ENCODE data around the gene SUN2.

SUN2 gene

DNA sequence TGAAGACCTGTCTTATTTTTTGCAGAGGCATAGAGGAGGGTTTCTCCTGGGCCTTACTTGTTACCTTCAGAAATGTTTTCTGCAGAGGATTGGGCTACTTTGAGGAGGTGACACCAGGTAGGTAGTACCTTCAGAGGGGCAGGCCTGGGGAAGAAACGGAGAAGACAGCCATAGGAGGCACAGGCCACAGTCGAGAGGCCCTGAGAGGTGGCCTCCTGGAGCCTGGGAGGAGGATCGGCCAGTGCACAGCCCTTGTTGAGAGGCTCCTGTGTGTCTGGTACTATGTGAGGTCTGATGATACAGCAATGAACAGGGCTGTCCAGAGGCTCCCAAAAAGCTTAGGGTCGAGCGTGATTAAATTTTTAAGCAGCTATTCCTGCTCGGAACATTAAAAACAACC is 38.6 kb downstream of the SUN2 start:
- H3K27ac ChIP-seq = no peak overlapping the region; the same call in 1 of the 2 replicates
- no peak for TF ChIP-seq ZFX (IDR thresholded peaks at IDR 0.05)
- TF ChIP-seq, protein P1, sequence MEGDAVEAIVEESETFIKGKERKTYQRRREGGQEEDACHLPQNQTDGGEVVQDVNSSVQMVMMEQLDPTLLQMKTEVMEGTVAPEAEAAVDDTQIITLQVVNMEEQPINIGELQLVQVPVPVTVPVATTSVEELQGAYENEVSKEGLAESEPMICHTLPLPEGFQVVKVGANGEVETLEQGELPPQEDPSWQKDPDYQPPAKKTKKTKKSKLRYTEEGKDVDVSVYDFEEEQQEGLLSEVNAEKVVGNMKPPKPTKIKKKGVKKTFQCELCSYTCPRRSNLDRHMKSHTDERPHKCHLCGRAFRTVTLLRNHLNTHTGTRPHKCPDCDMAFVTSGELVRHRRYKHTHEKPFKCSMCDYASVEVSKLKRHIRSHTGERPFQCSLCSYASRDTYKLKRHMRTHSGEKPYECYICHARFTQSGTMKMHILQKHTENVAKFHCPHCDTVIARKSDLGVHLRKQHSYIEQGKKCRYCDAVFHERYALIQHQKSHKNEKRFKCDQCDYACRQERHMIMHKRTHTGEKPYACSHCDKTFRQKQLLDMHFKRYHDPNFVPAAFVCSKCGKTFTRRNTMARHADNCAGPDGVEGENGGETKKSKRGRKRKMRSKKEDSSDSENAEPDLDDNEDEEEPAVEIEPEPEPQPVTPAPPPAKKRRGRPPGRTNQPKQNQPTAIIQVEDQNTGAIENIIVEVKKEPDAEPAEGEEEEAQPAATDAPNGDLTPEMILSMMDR (conservative IDR thresholded peaks at IDR 0.05) = no peak

DNA sequence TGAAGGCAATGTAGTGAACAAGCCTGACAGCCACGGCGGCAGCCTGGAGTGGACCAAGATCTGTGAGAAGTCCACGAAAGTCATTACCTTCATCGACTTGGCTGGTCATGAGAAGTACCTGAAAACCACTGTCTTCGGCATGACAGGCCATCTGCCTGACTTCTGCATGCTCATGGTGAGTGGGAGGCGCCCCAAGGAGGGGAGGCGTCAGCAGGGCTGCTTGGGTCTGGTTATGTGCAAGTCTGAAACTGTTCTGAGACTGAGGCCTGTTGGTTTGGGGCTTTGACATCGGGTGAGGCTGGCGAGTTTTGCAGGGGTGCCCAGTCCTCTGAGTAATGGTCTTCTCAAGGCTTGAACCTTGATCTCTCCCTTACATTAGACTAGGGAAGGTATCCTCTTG is 39.0 kb downstream of the SUN2 start:
- H3K27ac ChIP-seq = no peak overlapping the region
- TF ChIP-seq, protein P1 (conservative IDR thresholded peaks at IDR 0.05) = no peak
- TF ChIP-seq ZFX (IDR thresholded peaks at IDR 0.05) = no peak

DNA sequence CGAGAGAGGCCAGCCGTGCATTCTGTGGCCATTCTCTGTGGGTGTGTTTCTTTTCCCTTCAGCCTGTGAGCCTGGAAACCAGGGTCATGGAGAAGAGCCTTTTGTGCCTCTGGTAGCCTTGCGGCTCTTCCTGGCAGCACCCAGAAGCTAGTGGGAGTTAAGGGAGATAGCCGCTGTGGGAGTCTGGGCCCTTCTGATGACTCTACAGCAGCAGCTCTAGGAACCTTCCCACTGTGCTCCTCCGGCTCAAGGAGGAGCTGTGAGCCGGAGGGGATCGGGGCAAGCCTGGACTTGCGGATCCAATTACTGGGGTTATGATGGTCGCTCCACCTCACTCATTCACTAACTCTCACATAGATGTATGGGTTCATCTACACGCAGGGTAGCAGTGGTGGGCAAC is 39.5 kb downstream of the SUN2 start:
- no peak overlapping the region for H3K27ac ChIP-seq
- no peak for TF ChIP-seq ZFX (IDR thresholded peaks at IDR 0.05)
- TF ChIP-seq, protein P1 (conservative IDR thresholded peaks at IDR 0.05) = no peak

DNA sequence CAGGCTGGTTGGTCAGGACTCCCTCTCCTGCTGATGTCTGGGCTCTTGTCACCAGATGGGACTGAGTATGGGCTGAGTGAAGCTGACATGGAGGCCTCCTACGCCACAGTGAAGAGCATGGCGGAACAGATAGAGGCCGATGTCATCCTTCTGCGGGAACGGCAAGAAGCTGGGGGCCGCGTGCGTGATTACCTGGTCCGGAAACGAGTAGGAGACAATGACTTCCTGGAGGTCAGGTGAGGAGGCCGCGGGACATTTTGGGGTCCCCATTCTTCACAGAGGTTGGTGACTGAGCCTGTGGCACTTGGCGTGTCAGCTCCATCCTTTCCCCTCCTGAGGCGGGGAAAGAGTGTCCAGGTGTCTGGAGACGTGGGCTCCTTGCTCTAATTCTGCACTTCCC is 39.9 kb downstream of the SUN2 start:
- H3K27ac ChIP-seq = no peak overlapping the region
- TF ChIP-seq, protein P1 (conservative IDR thresholded peaks at IDR 0.05) = no peak
- no peak for TF ChIP-seq ZFX (IDR thresholded peaks at IDR 0.05)

DNA sequence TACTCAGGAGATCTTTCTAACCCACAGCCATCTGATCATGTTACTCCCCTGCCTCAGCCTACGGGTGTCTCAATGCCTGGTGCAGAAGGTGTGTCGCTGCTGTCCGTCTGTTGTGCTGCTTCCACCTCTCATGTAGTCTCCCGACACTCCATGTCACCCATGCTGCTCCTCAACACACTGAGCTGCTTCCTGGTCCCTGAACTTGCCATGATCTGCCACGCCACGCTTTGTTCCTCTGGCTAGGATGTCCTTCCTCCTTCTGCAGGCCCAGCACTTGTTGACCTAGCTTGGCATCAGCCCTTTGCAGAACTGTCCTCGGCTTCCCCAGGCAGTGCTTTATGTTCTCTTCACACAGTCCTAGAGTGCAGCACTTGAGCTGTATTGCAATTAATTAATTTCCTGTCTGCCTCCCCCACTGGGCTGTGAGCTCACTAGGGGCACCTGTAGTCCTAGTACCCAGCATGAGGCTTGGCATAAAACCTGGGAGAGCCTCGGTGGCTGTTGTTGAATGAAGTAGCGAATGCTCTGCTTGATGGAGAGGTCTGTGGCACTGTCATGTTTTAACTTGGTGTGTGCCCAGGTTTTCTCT is 40.5 kb downstream of the SUN2 start:
- no peak for TF ChIP-seq ZFX (IDR thresholded peaks at IDR 0.05)

DNA sequence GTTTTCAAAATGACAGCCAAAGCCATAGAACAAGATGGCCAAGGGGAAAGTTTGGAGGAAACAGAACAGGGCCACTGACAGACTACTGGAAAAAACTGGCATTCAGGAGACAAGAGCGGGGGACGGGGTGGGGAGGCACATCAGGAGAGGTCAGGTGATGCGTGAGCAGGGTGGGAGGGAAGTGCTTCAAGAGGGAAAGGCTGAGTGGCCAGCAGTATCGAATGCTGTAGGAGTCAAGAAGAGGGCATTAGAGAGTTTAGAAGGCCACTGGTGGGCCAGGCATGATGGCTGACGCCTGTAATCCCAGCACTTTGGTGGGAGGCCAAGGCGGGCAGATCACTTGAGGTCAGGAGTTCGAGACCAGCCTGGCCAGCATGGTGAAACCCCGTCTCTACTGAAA is 41.9 kb downstream of the SUN2 start:
- TF ChIP-seq, protein P1 (conservative IDR thresholded peaks at IDR 0.05) = no peak
- no peak for TF ChIP-seq ZFX (IDR thresholded peaks at IDR 0.05)
- H3K27ac ChIP-seq = no peak overlapping the region

More for the DNA sequence above, 40.5 kb downstream of the SUN2 start:
- peak overlapping the region; percentile 24; the same call in 1 of the 2 replicates for H3K27ac ChIP-seq

DNA sequence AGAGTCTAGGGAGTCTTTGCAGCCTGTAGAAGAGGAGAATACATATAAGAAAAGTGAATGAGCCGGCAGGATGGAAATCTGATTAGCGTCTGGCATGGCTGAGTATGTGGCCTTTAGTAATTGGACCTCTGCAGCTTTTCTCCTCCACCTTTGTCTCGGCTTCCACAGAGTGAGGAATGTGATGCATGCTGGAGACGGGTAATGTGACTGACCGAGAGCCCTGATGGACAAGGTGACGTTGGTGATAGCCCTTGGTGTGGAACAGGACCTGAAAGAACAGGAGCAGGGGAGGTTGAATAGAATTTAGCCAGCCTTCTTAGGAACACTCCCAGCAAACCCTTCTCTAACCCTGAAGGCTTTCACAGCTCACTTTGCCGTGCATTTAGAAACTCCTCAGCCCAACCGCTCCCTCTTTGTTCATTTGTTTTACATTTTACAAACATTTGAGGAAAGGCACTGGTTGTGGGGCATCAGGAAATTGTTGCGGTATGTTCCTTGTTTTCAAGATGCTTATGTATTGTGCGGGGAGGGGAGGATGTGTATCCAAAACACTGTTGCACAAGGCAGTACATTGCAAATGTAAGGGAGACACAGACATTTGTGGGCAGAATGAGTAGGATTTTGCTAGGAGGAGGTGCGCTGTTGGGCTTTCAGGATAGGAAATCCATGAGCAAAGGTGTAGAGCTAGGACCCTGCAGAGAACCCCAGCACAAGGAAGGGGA is 43.2 kb downstream of the SUN2 start:
- no peak for TF ChIP-seq ZFX (IDR thresholded peaks at IDR 0.05)
- TF ChIP-seq, protein P1 (conservative IDR thresholded peaks at IDR 0.05) = no peak
- no peak overlapping the region for H3K27ac ChIP-seq

DNA sequence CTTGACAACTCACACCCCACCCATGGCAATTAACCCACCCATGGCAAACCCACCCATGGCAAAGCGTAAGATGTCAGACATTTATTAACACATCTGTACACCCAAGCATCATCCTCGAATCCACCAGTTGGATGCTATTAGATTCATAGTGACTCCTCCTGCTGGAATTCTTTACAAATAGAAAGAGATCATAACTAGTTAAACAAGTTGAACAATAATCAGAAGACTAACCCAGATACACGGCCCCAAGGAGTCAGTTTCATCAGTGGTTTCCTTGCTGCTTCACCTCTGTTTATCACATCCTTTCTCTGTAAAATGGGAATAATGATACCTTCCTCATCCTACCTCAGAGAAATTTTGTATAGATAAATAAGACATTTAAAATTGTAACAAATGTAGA is 44.9 kb downstream of the SUN2 start:
- no peak for TF ChIP-seq ZFX (IDR thresholded peaks at IDR 0.05)
- TF ChIP-seq, protein P1 (conservative IDR thresholded peaks at IDR 0.05) = no peak
- no peak overlapping the region for H3K27ac ChIP-seq

Measured in C4-2B (cell line).